IPS-15b (cell line): ENCODE data around the gene ADAMTSL3.

Experiments
- H3K27me3 ChIP-seq: one replicate; pipeline ENCODE4 v1.6.1; 2013; ENCODE audit warnings: low read length; ENCODE audit not compliant: control insufficient read depth, insufficient read depth
- H3K36me3 ChIP-seq: one replicate; pipeline ENCODE4 v1.6.1; 2013; ENCODE audit warnings: low read length; ENCODE audit not compliant: control insufficient read depth, insufficient read depth
- H3K4me1 ChIP-seq: one replicate; pipeline ENCODE4 v1.6.1; 2013; ENCODE audit warnings: mild to moderate bottlenecking, low read length; ENCODE audit not compliant: control insufficient read depth, insufficient read depth
- H3K4me3 ChIP-seq: one replicate; pipeline ENCODE4 v1.5.1; 2013; ENCODE audit warnings: low read depth, low read length
- H3K9ac ChIP-seq: one replicate; pipeline ENCODE4 v1.6.1; 2013; ENCODE audit warnings: low read depth, mild to moderate bottlenecking, low read length
- H3K9me3 ChIP-seq: one replicate; pipeline ENCODE4 v1.6.1; 2013; ENCODE audit warnings: mild to moderate bottlenecking, low read length; ENCODE audit not compliant: control insufficient read depth, insufficient read depth

Gene ADAMTSL3

DNA sequence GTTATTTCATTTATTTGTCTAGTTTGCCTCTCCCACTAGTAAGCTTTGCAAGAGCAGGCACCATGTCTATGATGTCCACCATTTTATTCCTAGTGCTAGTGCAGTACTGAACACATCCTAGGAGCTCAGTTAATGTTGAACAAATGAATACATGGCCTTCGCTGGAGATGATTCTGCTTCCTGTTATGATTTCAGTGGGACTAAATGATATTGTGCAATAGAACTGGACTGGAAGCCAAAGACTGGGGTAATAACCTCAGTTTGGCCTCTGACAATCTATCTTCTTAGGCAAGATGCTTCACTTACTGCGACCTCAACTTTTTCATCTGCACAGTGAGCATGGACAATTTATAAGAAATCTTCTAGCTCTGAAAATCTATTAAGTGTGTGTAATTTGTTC is 191.3 kb downstream of the ADAMTSL3 start:
- Histone ChIP-seq H3K4me1 (no peaks in the 10 kb centered on the region), H3K4me3 (no peak overlapping the region), H3K36me3 (no peaks in the 10 kb centered on the region), H3K9me3 (no peaks in the 10 kb centered on the region), H3K9ac (no peak overlapping the region), H3K27me3 (no peaks in the 10 kb centered on the region)

GRCh38 chr15:83846847-83847246 is 192.9 kb downstream of the ADAMTSL3 start:
- H3K9me3 ChIP-seq: no peaks in the 10 kb centered on the region
- no peaks in the 10 kb centered on the region for H3K4me1 ChIP-seq
- H3K36me3 ChIP-seq: no peaks in the 10 kb centered on the region
- H3K4me3 ChIP-seq: no peak overlapping the region
- no peaks in the 10 kb centered on the region for H3K27me3 ChIP-seq
- H3K9ac ChIP-seq: no peak overlapping the region

GRCh38 chr15:83848315-83849050 is 194.6 kb downstream of the ADAMTSL3 start:
- H3K4me3 ChIP-seq: no peak overlapping the region
- no peaks in the 10 kb centered on the region for H3K9me3 ChIP-seq
- H3K36me3 ChIP-seq: no peaks in the 10 kb centered on the region
- H3K9ac ChIP-seq: no peak overlapping the region
- no peaks in the 10 kb centered on the region for H3K27me3 ChIP-seq
- no peaks in the 10 kb centered on the region for H3K4me1 ChIP-seq

- H3K4me3 ChIP-seq: no peak overlapping the region
- H3K27me3 ChIP-seq: no peaks in the 10 kb centered on the region
- H3K9ac ChIP-seq: no peak overlapping the region
- H3K4me1 ChIP-seq: no peaks in the 10 kb centered on the region
- no peaks in the 10 kb centered on the region for H3K9me3 ChIP-seq
- H3K36me3 ChIP-seq: no peaks in the 10 kb centered on the region
Observed at GRCh38 chr15:83850015-83850414, 196.1 kb downstream of the ADAMTSL3 start.

GRCh38 chr15:83850501-83851245 is 196.8 kb downstream of the ADAMTSL3 start:
- Histone ChIP-seq H3K27me3 (no peaks in the 10 kb centered on the region), H3K4me3 (no peak overlapping the region), H3K9ac (no peak overlapping the region), H3K36me3 (no peaks in the 10 kb centered on the region), H3K9me3 (no peaks in the 10 kb centered on the region), H3K4me1 (no peaks in the 10 kb centered on the region)

GRCh38 chr15:83853232-83853631 is 199.3 kb downstream of the ADAMTSL3 start:
- Histone ChIP-seq H3K4me3 (no peak overlapping the region), H3K27me3 (no peaks in the 10 kb centered on the region), H3K4me1 (no peaks in the 10 kb centered on the region), H3K9me3 (no peaks in the 10 kb centered on the region), H3K36me3 (no peaks in the 10 kb centered on the region), H3K9ac (no peak overlapping the region)

DNA sequence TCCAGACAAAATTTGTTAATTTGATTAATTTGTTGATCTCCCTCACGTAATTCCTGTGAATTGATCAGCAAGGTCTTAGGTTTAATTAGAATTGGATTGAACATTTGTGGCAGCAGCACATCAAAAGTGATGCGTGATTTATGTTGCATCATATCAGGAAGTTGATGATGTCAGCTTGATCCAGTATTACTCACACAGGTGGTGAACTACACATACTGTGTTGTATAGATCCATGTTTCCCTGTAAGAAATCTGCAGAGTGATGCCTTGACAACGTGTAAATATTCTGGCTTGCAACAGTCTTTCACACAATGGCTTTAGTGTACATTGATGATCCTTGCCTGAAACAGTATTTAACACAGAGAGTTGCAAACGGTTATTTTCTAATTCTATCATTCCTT is 200.4 kb downstream of the ADAMTSL3 start:
- no peaks in the 10 kb centered on the region for H3K36me3 ChIP-seq
- no peak overlapping the region for H3K4me3 ChIP-seq
- no peaks in the 10 kb centered on the region for H3K9me3 ChIP-seq
- H3K9ac ChIP-seq: no peak overlapping the region
- no peaks in the 10 kb centered on the region for H3K4me1 ChIP-seq
- H3K27me3 ChIP-seq: no peaks in the 10 kb centered on the region

GRCh38 chr15:83854950-83855707 is 201.2 kb downstream of the ADAMTSL3 start:
- Histone ChIP-seq H3K9ac (no peak overlapping the region), H3K9me3 (no peaks in the 10 kb centered on the region), H3K27me3 (no peaks in the 10 kb centered on the region), H3K36me3 (no peaks in the 10 kb centered on the region), H3K4me1 (no peaks in the 10 kb centered on the region), H3K4me3 (no peak overlapping the region)

GRCh38 chr15:83855956-83856355 is 202.0 kb downstream of the ADAMTSL3 start:
- no peak overlapping the region for H3K9ac ChIP-seq
- no peaks in the 10 kb centered on the region for H3K4me1 ChIP-seq
- H3K27me3 ChIP-seq: no peaks in the 10 kb centered on the region
- H3K4me3 ChIP-seq: no peak overlapping the region
- H3K9me3 ChIP-seq: no peaks in the 10 kb centered on the region
- H3K36me3 ChIP-seq: no peaks in the 10 kb centered on the region

- Histone ChIP-seq H3K36me3 (no peaks in the 10 kb centered on the region), H3K9ac (no peak overlapping the region), H3K9me3 (no peaks in the 10 kb centered on the region), H3K4me1 (no peaks in the 10 kb centered on the region), H3K27me3 (no peaks in the 10 kb centered on the region), H3K4me3 (no peak overlapping the region)
Observed at GRCh38 chr15:83858820-83859505, 205.0 kb downstream of the ADAMTSL3 start.

- Histone ChIP-seq H3K36me3 (no peaks in the 10 kb centered on the region), H3K4me1 (no peaks in the 10 kb centered on the region), H3K9me3 (no peaks in the 10 kb centered on the region), H3K27me3 (no peaks in the 10 kb centered on the region), H3K4me3 (no peak overlapping the region), H3K9ac (no peak overlapping the region)
Observed at GRCh38 chr15:83866692-83867091, 212.8 kb downstream of the ADAMTSL3 start.
